HG02642 (cell line): ENCODE results near the gene AMDHD1.

ENCODE experiments used
- ATAC-seq: cut with Tn5 transposase; IDR thresholded peaks from one replicate; pipeline ENCODE4 v1.9.1; 2021; ENCODE audit warnings: mild to moderate bottlenecking; ENCODE audit not compliant: unreplicated experiment, poor library complexity

Gene AMDHD1, protein sequence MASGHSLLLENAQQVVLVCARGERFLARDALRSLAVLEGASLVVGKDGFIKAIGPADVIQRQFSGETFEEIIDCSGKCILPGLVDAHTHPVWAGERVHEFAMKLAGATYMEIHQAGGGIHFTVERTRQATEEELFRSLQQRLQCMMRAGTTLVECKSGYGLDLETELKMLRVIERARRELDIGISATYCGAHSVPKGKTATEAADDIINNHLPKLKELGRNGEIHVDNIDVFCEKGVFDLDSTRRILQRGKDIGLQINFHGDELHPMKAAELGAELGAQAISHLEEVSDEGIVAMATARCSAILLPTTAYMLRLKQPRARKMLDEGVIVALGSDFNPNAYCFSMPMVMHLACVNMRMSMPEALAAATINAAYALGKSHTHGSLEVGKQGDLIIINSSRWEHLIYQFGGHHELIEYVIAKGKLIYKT

DNA sequence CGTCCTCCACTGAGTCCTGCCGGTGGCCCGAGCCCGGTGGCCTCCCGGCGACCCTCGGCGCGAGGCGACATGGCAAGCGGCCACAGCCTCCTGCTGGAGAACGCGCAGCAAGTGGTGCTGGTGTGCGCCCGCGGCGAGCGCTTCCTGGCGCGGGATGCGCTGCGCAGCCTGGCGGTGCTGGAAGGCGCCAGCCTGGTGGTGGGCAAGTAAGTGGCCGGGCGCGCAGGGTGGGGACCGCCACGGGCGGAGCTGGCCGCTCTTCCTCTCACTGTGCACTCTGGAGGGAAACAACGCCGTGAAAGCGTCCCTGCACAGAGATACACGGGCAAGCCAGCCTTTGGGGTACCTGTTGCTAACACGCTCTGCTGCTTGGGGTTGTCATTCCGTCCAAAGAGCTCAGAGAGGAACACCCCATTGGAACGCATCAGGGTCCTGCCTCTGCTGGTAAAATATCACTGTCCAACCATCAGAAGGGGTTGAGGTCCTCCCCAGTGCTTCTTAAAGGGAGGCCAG, at the start of gene AMDHD1:
TSS of gene AMDHD1 (plus strand) at position 2 of the 513 bp plus-strand sequence. CDS start at position 70, 68 bp downstream.
- peak; percentile 66 for ATAC-seq

- ATAC-seq = no peak
Observed at GRCh38 chr12:95896846-95897245, 46.3 kb upstream of the AMDHD1 start.

- no peak for ATAC-seq
Observed at GRCh38 chr12:95898081-95898480, 45.0 kb upstream of the AMDHD1 start.

GRCh38 chr12:95908573-95908972, 34.6 kb upstream of the AMDHD1 start:
- no peak for ATAC-seq

DNA sequence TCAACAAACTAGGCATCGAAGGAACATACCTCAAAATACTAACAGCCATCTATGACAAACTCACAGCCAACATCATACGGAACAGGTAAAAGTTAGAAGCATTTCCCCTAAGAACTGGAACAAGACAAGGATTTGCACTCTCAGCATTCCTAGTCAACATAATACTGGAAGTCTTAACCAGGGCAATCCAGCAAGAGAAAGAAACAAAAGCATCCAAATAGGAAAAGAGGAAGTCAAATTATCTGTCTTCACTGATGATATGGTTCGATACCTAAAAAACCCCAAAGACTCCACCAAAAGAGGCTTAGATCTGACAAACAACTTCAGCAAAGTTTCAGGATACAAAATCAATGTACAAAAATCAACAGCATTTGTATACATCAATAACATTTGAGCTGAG, 33.3 kb upstream of the AMDHD1 start:
- ATAC-seq = no peak

DNA sequence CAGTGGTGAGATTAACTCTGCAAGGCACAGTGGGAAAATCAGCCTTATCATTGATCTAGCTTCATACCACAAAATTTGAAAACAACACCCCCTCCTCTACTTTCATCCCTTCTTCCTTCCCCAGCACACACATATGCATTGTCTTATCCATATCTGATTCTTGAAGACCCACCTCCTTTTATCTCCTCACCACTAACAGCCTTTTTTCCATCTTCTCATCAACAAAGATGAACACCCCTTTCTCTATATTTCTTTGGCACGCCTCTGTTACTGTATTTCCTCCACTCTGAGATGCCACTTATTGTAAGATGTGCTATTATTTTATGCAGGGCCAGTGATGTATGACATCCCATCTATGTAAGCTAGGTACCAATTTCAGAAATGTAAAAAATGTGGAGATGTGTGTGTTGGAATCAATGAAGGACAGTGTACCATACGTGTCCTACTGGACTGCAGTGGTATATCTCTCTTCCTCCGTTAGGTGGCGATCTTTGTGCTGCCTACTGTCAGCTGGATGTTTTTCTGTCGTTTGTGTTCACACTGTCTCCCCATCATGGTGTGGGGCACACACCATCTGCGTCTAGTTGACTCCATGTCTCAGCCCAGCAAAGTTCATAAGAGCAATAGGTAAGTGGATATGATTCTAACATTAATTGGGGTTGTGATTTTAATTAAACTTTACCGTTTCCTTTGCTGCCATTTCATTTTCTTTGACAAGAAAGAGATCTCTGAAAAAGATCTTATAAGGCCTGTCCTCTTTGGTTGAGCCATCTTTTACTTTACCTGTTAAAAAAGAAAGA, 24.7 kb upstream of the AMDHD1 start:
- ATAC-seq = peak; percentile 82

GRCh38 chr12:95919110-95919509, 24.0 kb upstream of the AMDHD1 start:
- ATAC-seq = no peak

DNA sequence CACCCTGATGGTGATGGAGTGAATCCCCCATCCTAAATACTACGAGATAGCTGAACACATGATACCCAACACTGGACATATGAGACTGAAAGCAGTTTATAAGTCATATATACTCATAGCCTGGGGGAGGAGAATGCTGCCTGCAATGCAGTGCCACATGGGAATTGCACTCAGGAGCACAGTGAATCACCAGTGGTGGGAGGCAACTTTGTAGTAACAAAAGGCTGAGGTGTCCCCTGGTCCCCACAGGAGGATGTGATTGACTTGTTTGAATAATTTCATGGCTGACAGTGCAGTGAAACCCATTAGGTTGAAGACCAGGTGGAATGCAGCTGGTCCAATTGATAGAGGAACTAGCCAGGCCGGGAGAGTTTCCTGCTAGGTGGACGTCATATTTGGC, 20.9 kb upstream of the AMDHD1 start:
- no peak for ATAC-seq

GRCh38 chr12:95940514-95940913, 2.6 kb upstream of the AMDHD1 start:
- ATAC-seq = no peak

GRCh38 chr12:95942101-95942523, 1.0 kb upstream of the AMDHD1 start:
- no peak for ATAC-seq

GRCh38 chr12:95942524-95943329, 404 bp upstream of the AMDHD1 start, which contains the start of gene CCDC38:
CCDC38 (minus strand) TSS chr12:95942614; CDS start chr12:95936509, 6,105 bp downstream.
- ATAC-seq = peak; percentile 98

GRCh38 chr12:95944108-95944704, 1.1 kb downstream of the AMDHD1 start:
- ATAC-seq = no peak

DNA sequence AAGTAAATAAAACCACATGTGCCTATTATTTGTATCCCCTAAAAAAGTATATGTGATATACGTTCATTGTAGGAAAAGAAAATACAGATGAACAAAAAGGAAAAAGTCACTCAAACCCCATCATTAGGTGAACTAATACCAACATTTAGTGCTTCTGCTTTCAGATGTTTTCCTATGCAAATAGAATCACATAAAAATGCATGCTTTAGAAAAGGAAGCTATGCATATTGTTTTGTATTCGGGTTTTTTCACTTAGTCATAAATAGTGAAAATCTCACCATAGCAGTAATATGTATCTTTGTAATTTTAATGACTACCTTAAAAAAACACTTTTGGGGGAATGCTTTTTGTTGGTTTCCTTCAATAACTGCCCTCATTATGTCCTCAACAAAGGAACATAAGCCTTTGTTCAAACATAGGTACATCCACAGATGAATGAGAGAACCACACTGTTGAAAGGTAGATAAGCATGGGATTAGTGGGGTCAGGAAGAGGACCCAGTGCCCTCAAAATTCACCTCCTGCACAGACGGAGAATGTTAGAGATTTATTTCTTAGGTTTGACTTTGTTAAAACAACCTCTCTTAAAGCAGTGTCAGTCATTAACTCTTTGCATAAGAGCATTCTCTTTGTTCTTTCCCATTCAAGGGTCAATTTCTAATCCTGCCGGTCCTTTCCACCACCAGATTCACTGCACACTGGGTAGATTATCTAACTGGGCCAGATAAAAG, 6.5 kb downstream of the AMDHD1 start:
- no peak for ATAC-seq

GRCh38 chr12:95951515-95951914, 8.4 kb downstream of the AMDHD1 start:
- no peak for ATAC-seq

GRCh38 chr12:95953000-95953399, 9.9 kb downstream of the AMDHD1 start:
- no peak for ATAC-seq

DNA sequence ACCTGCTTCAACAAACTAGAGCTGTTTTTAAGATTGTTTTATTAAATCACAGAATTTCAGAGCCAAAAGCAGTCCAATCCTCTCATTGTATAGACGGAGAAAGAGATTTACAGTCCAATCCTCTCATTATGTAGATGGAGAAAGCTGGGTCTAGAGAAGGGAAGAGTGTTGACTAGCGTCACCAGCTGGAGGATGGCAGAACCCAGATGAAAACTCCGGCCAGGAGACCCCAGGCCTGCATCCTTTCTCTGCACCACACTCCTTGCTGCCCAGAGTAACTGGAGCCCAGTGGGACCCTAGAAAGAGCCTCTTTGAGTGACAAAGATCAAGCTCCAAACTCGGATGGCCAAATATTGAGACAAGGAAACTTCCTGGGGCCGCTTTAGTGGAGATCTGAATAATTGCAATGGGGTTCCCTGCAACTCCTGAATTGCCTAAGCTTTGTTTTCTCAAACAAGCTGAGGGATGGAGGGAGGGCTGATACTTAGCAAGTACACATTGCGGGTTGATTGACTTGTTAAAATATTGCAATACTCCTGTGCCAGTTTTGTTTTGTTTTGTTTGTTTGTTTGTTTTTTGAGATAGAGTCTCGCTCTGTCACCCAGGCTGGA, 12.5 kb downstream of the AMDHD1 start:
- no peak for ATAC-seq

GRCh38 chr12:95956557-95957145, 13.5 kb downstream of the AMDHD1 start:
- ATAC-seq = no peak

- ATAC-seq = no peak
Observed at GRCh38 chr12:95959107-95959506, 16.0 kb downstream of the AMDHD1 start.
